Measurements from ENCODE around the gene CIP2A.

DNA sequence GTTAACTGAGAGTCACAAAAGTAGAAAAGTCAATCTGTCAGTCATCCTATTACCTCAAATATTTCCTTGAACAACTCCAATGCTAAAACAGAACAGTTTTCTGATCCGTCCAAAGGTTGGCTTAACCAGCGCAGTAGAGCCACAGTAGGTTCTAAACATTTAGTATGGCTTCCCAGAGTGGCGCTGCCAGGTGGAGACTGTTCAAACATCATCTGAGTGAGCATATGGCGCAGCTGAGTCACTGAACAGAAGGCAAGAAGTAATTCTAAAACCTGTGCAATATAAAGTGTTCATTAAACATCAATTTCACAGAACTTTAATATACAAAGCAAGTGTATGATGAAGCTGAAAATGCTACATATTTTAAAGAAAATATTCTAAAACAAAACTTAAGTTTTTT, 19.9 kb downstream of the CIP2A start:
- TF ChIP-seq EZH2 (IDR thresholded peaks at IDR 0.05; ENCODE audit: borderline replicate concordance, low read length): no peak
- TF ChIP-seq, protein P1, sequence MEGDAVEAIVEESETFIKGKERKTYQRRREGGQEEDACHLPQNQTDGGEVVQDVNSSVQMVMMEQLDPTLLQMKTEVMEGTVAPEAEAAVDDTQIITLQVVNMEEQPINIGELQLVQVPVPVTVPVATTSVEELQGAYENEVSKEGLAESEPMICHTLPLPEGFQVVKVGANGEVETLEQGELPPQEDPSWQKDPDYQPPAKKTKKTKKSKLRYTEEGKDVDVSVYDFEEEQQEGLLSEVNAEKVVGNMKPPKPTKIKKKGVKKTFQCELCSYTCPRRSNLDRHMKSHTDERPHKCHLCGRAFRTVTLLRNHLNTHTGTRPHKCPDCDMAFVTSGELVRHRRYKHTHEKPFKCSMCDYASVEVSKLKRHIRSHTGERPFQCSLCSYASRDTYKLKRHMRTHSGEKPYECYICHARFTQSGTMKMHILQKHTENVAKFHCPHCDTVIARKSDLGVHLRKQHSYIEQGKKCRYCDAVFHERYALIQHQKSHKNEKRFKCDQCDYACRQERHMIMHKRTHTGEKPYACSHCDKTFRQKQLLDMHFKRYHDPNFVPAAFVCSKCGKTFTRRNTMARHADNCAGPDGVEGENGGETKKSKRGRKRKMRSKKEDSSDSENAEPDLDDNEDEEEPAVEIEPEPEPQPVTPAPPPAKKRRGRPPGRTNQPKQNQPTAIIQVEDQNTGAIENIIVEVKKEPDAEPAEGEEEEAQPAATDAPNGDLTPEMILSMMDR (IDR thresholded peaks at IDR 0.05; ENCODE audit: low read length): no peak
